ENCODE measurements around the gene TNRC6B.
"Not testable (repeated sequence)": the region's sequence is repeated elsewhere in the genome, so short reads cannot be mapped to it uniquely, and the experiment has no call there.

Gene TNRC6B

DNA sequence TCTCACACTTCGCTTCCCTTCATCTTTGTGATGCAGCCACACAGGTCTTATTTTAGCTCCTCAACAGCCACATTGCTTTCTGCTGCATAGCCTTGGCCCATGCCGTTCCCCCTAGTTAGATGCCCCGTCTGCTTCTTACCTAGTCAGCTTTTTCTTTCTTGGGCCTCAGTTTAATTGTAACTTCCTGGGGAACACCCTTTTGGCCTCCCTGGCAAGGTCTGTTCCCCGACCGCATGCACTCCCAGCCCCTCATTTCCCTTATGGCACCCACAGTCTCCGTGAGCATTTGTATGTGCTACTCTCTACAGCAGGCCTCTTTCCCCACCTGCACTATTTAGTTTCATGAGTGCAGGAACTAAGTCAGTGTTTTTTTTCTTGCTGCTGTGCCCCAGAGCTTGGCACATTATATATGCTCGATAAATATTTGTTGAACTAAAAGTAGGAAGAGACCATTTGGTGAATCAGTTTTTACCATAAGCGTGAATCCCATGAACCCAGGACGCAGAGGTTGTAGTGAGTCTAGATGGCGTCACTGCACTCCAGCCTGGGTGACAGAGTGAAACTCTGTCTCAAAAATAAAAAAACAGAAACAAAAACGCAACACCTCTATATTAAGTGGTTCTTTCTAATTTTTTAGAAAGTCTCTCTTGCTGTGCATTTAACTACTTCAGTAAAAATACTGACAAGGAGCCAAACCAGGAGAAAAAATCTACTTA is 38.5 kb downstream of the TNRC6B start:
- DNase-seq = peak; percentile 20

DNA sequence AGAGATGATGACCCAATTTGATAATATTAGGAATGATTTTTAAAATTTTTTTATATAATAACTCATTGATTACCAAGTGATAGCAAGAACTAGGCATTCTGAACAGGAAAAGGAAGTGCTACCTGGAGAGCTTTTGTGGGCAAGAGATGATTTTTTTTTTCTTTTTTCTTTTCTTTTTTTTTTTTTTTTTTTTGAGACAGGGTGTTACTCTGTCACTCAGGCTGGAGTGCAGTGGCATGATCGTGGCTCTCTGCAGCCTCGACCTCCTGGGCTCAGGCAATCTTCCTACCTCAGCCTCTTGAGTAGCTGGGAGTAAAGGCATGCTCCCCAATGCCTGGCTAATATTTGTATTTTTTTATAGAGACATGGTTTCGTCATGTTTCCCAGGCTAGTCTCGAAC is 40.4 kb downstream of the TNRC6B start:
- DNase-seq = no peak

DNA sequence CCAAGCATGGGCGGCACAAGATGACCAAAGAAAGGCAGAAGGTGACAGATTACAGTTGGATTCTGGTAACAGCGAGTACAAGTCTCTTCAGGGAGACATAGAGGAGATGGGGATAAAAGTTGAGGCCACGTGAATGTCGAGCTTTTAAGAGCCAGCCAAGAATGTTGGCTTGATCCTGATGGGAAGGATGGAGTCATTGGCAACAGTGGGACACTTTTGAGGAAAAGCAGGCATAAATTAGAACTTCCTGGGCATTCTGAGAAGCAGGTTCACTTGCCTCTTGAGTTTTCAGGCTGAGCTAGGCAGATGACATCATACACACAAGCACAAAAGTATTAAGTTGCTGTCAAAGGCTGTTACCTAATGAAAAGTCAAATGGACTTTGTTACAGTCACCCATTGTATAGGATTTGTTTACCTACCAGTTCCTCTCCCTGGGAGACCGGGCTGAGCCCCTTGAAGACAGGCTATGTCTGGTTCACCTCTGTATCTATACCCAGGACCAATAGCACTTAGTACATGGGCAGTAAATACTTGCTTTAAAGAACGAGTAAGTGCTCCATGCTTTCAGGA is 41.1 kb downstream of the TNRC6B start:
- no peak for DNase-seq

DNA sequence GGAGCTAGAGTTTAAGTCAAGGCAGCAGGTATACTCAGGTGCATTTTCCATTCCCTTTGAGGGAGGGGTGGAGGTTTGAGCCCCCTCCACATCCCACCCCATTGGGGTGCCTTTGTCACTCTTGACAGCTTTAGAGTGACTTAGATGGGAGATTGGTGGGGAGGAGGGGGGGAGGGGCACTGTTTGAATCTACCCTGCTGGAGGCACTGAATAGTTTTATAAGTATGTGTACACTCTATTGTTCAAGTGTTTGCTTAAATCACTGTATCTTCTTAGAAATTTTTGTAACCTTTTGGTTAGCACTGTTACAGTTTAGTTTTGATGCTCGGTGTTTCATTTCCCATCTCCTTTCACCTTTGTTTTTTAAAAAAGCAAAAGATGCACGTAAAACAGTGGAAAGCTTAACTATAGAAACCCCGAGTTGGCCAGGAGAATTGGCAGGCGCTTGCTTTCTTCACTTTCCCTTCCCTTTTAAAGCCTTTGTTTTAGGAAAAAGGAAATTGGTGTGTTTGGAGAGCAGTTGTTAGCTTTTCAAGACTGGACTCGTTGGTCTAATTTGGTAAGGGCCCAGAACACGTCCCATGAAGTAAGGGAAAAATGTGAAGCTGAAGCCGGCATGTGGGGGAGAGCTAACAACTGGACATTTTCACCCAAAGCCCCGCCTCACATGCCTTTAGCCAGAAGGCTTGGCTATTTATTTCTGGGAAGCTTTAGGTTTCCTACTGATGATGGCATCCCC is 42.8 kb downstream of the TNRC6B start:
- no peak for DNase-seq

DNA sequence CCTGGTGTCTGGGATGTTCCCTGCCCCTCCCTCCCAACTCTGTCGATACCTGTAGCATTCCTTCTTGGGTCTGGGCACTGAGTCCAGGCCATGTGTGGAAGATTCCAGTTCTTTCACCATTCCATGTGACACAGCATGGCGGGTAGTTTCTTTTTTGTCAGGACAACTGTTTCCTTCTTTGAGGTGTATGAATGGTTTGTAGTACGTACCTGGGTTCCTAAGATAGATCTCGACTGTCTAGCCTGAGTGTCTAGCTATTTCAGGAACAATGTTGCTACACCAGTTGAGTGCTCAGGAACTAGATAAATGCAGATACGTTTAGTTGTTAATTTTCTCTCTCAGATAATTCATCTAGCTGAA is 43.3 kb downstream of the TNRC6B start:
- no peak for DNase-seq

DNA sequence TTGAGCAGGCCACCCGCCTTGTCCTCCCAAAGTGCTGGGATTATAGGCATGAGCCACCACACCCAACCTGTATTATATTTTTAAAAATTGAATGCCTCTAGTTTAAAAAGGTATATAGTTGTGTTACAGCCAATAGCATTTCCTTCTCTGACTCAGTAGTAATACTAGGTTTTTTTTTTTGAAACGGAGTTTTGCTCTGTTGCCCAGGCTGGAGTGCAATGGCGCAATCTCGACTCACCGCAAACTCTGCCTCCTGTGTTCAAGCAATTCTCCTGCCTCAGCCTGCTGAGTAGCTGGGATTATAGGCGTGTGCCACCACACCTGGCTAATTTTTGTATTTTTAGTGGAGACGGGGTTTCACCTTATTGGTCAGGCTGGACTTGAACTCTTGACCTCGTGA is 45.3 kb downstream of the TNRC6B start:
- DNase-seq = not testable (repeated sequence)

DNA sequence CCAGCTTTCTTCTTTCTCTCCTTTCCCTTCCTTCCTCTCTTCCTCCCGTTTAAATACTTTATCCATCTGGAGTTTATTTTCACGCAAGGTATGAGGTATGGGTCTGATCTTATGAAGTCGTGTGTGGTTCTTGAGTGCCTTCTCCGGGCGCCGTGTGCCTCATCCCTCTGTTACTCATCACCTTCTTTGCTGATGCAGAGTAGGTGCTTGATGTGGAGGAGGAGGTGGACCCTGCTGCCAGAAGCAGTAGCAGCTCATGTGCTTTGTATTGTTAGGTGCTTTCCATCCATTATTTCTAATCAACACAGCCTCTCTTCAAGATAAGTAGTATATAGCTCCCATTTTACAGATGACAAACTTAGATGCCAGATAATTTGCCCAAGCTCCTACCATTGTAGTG is 47.0 kb downstream of the TNRC6B start:
- no peak for DNase-seq

DNA sequence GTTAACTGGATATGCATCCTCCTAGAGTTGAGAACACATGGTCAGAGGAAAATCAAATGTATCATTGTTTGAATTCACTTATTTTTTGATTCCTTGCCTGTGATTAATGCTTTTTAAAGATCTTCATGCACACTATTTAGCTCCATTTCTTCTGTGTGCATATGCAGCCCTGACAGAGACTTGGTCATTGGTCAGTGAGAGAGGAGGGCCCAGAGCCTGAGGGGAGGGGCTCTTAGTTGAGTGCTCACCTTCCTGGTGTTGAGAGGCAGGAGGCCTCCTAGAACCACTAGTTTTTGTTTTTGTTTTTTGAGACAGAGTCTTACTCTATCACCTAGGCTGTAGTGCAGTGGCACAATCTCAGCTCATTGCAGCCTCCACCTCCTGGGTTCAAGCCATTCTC is 48.9 kb downstream of the TNRC6B start:
- no peak for DNase-seq

DNA sequence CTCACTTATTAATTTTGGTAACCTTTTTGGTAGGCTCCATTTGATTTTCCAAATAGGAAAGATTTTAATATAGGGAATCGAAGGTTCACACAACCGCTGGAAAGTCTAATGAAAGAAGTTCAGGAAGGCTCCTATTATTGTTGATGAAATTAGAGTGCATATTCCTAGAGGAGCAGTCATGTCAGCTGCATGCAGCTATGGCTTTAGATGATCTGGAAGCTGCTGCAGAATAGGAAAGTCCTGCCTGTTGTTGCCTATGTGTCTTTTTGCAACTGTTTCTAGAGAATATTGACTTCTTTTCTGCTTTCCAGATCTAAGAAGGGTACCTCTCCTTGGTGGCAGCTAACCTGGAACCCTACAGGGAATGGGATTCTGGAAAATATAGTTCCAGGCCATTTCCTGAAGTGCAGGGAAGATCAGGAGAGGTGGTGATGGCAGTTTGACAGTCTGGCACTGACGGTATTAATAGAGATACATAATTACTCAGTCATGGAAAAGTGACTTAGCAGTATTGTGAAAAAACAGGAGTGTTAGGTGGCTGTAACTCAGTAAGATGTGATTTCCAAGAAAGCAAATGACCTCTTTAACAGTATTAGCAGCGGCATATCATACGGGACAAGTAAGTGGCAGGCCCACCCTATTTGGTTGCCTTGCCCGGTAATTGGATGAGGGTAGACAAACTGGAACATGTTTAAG is 54.0 kb downstream of the TNRC6B start:
- no peak for DNase-seq

DNA sequence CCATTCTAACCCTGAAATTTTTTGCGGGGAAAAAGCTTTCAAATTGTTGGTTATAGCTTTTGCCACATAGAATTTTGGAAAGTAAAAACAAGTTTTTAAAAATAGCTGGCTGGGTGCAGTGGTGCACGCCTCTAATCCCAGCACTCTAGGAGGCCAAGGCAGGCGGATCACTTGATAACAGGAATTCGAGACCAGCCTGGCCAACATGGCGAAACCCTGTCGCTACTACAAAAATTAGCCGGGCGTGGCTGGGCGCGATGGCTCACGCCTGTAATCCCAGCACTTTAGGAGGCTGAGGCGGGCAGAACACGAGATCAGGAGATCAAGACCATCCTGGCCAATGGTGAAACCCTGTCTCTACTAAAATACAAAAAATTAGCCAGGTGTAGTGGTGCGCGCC is 54.9 kb downstream of the TNRC6B start:
- no peak for DNase-seq

DNA sequence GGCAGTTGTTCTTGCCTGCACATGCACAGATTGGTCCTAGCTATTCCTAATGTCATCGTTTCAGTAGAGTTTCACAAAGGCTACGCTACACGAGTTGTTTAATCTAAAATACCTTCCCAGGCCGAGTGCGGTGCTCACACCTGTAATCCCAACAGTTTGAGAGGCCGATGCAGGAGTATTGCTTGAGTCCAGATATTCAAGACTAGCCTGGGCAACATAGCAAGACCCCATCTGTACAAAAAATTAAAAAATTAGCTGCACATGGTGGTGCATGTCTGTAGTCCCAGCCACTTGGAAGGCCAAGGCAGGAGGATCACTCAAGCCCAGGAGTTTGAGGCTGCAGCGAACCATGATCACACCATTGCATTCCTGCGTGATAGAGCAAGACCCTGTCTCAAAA is 56.2 kb downstream of the TNRC6B start:
- no peak for DNase-seq

DNA sequence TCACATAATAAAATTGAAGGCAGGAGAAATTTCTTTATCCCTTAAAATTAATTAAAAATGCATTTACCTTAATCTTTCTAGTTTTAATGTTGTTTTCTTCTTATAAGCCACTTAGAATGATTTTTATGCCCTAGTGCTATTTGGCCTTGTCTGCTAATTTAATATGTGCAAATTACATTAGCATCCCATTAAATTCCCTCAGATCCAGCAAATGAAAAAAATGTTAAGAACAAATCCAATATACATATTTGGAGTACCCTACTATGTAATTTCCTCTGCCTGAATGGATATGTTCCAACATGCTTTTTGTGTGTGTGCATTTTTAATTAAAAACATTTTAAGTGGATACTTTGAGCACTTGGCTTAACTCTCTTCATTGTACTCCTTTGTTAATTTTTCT is 56.9 kb downstream of the TNRC6B start:
- no peak for DNase-seq

DNA sequence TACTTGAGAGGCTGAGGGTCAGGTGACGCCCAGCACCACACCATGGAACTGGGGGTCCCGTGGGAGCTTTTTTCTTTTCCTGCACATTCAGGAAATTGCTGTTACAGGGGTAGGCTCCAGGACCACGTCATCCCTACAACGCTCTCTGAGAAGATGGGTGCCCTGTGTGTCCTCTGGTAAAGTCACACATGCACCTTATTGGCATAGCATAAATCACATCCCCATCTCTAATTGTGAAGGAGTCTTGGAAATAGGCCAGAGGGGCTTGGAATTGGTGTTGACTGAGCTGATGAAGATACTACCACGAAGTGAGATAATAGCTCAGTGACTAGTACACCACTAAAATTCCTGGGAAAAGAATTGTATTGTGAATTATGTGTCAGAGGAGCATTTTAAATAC is 57.6 kb downstream of the TNRC6B start:
- no peak for DNase-seq

DNA sequence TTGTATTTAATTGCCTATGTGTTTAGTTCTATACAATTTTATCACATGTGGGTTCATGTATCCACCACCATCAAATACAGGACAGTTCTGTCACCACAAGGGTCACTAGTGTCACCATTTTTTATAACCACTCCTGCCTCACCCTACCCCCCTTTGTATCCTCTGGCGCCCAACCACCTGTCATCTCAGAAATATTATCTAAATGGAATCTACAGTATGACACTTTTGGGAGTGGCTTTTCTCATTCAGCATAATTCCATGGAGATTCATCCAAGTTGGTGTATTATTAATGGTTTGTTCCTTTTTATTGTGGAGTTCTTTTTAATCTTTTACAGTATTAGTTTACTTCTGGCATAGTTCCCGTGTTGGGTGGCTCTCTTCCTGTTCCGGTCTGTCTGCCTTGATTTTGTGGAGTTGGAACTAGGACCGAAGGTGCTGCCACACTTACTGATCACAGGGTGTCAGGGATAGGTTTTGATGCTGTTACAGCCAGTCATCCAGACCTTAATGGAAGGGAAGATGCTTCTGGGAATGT is 58.5 kb downstream of the TNRC6B start:
- no peak for DNase-seq

DNA sequence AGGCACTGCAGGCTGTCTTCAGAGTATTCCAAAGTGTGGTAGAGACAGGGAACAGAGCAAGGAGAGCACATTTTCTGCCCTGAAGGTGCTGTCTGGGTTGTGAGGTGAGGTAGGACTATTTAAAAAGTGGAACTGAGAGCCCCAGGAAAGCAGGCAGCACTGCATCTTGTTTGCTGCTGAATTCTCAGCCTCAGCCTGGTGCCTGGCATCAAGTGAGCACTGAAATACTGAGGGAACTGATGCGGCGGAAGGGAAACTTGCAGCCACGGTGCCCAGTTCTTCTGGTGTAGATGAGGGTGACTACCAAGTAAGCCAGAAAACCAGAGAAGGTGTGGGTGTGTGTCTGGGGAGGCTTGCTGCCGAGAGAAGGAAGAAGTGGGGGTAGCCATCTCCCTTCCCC is 59.5 kb downstream of the TNRC6B start:
- no peak for DNase-seq

DNA sequence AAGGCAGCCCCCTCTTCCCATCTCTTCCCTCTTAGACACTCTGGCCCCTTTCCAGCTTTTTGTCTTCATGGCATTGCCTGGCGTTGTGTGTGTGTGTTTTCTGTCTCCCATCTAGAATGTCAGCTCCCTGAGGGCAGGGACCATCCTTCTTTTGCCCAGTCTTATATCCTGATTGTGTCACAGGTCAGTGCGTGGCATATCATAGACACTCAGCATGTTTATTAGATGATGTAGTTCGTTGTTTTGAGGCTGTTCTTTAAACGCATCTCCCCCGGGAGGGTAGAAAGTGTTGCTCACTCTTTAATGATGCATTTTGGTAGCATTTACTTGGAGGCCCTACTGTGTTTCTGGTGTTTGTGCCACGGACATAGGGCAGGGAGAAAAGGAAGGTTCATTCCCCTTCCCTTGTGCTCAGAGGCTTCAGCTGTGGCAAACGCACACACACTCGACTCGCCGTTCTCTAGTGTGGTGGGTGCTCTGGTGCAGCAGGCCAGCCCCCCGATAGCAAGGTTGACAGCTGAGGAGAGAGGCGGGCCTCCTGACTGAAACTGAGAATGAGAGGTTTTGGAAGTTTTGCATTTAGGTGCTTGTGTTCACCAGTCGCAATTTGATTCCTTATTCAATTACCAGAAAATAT is 60.2 kb downstream of the TNRC6B start:
- no peak for DNase-seq

DNA sequence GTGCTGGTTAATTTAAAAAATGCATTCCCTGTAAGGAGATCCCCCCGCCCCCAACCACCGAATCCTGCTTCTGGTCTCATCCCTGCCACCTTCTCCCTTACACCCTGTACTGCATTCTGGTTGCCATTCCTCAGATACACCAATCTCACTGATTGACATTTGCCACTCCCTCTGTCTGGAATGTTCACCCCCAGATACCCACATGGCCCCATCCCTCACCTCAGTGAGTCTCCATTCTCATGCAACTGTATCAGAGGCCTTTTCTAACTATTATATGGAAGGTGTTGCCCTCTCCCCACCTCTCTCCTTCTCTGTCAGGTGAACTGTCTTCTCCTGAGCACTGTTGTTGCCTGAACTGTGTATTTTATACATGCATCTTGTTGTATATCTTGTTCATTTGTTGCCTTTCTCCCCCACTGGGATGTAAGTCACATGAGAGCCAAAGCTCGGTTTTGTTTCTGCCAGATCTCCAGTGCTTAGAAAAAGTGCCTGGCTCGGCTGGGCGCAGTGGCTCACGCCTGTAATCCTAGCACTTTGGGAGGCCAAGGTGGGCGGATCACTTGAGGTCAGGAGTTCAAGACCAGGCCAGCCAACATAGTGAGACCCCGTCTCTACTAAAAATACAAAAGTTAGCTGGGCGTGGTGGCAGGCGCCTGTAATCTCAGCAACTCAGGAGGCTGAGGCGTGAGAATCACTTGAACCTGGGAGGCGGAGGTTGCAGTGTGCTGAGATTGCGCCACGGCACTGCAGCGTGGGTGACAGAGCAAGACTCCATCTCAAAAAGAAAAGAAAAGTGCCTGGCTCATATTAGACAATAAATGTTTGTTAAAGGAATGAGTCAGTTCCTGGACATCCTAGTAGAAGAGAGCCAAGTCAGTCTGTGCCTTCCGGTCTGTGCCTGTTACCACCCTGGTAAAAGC is 61.0 kb downstream of the TNRC6B start:
- DNase-seq = no peak

DNA sequence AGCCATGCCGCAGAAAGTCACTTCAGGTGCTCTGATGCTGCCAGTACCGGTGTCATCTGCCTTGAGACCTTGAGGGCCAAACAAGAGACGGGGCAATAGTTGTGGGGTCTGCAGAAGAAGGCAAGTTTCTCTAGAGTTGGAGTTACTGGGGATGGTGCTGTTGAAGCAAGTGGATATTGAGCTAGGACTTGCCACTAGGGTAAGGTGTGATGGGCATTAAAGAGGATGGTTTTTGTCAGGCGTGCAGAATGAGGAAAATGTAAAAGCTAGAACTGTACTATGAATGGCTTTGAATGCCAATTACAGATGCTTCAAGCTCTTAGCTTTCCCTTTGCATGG is 61.6 kb downstream of the TNRC6B start:
- DNase-seq = no peak

DNA sequence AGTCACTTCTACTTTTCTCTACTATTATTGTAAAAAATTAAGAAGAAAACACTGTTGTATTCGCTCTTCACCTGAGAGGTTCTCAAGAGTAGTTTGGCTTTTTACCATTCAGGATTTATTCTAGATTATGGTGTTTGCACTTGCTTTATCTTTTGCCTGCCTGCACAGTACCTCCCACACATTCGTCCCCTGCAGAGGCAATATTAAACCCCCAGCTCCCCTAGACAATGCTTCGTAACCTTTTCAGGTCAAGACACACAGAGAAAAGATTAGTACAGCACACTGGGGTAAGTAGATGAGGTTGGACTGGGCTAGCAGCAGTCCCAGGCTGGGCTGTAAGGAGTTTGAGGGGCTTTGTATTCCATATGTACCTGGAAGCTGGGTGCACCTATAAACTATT is 62.4 kb downstream of the TNRC6B start:
- DNase-seq = no peak

DNA sequence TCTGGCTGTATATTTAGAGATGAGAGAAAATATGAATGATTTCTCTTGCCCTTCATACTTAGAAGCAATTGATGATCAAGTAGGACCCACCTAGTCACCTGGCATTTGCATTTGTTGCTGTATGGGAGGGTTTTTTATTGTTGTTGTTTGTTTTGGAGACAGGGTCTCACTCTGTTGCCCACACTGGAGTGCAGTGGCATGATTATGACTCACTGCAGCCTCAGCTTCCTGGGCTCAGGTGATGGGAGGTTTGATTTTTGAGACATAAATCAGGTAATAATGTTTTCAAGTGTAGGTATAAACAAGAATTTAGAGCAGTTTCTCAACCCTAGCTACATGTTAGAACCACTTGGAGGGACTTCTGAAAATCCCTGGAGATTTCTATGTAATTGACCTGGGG is 63.0 kb downstream of the TNRC6B start:
- peak; percentile 38 for DNase-seq

DNA sequence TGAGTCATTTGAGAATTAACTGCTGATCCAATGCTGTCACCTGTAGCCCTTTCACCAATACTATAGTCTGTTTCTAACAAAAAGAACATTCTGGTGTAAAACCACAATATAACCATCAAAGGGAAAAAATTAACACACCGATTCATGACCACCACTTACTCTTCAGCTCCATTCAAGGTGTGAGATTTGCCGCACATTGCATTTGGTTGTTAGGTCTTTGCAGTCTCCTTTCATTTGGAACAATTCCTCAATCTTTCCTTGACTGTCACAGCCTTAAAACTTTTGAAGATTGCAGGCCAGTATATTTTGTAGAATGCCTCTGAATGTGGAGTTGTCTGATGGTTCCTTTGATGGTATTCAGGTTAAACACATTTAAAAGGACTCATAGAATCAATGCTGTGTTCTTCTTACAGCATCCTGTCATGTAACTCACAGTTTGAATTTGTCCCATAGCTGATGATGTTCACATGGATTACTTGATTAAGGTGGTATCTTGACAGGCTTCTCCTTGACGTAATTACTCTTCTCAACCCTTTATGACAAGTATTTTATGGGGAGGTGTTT is 63.6 kb downstream of the TNRC6B start:
- no peak for DNase-seq

DNA sequence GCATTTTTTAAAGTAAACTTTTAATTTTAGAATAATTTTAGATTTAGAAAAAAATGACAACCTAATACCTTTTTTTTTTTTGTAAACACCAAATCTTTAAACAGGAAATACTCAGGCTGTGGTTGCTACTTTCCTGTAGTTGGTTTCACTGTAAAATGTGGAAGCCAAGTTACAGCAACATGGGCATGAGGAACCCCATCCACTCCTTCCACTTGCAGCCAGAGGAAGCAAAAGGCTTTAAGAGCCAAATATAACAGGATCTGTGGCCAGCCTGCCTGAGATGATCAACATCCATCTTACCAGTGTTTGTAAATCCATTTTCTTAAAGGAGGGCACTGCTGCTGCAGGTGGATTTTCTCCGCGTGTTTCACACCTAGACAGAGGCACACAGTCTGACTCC is 66.2 kb downstream of the TNRC6B start:
- DNase-seq = no peak
